ENCODE results near the gene CXCR3.

DNA sequence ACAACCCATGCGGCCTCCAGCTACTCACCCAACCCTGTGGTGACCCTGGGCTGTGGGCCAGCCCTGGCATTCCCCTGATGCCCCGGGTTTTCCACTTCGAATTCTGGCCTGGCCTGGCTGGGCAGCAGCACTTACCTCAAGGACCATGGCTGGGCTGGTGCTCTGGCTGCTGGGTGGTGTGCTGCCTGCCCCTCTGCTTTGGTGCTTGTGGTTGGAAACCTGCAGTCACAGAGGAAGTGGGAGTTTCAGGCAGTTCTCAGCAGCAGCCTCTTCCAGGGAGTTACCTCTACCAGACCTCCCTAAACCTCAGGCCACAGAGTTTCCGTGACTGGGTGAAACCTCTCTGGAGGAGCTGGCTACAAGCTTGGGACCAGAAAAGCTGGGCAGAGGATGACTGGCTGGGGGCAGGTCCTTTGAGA, at the start of gene CXCR3:
- TF ChIP-seq POLR2A (IDR thresholded peaks at IDR 0.05), result no peak
- TF ChIP-seq, protein P1, sequence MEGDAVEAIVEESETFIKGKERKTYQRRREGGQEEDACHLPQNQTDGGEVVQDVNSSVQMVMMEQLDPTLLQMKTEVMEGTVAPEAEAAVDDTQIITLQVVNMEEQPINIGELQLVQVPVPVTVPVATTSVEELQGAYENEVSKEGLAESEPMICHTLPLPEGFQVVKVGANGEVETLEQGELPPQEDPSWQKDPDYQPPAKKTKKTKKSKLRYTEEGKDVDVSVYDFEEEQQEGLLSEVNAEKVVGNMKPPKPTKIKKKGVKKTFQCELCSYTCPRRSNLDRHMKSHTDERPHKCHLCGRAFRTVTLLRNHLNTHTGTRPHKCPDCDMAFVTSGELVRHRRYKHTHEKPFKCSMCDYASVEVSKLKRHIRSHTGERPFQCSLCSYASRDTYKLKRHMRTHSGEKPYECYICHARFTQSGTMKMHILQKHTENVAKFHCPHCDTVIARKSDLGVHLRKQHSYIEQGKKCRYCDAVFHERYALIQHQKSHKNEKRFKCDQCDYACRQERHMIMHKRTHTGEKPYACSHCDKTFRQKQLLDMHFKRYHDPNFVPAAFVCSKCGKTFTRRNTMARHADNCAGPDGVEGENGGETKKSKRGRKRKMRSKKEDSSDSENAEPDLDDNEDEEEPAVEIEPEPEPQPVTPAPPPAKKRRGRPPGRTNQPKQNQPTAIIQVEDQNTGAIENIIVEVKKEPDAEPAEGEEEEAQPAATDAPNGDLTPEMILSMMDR (IDR thresholded peaks at IDR 0.05), result no peak

All from adrenal gland (tissue), 5 donors.